GM23338 (cell line): ENCODE data around the gene TCP10L. TPM values are rescaled to one million over a fixed set of nuclear protein-coding genes. Genes with fewer than 3 reads are reported as not detected.

Source experiments
- polyA plus RNA-seq: library from polyadenylated mRNA; unstranded; fragments of >200 nt; fragmentation: Nextera tagmentation; extraction: Ambion mirVana; gene quantifications from 2 replicates; pipeline ENCODE4 v1.2.1, GENCODE V29; 2016
- small RNA-seq: library from RNA; depleted of rRNA; stranded (forward); fragments of <200 nt; gene quantifications from one replicate; pipeline ENCODE3, GENCODE V24; 2014; ENCODE audit warnings: low replicate concordance
- total RNA-seq: library from RNA; depleted of rRNA; stranded (reverse); fragments of >200 nt; shearing (Covaris generic); gene quantifications from 2 replicates; pipeline ENCODE4 v1.2.3, GENCODE V29; 2014; rRNA removed

Gene TCP10L
- total and polyA plus RNA-seq, 2 experiments from 2014 or later: 0.10 to 0.65 TPM

Small RNA genes within 50 kb of the gene (small RNA-seq; reads per million reads assigned to genes)
- gene RF00438: not detected
- 0.65 reads per million, percentile 45 among the genes with 10 or more reads in this experiment for gene RNA5SP490

Other genes starting within 250 kb of the TCP10L start
- 42.2 and 44.1 TPM in 2 replicates for gene URB1, start 192.5 kb downstream of the TCP10L start, total RNA-seq
- gene URB1, start 192.5 kb downstream of the TCP10L start, polyA plus RNA-seq: 6.8 and 7.7 TPM in 2 replicates
- 3.8 and 6.9 TPM in 2 replicates for gene EVA1C, start 172.8 kb downstream of the TCP10L start, total RNA-seq
- 3.9 and 4.6 TPM in 2 replicates for gene EVA1C, start 172.8 kb downstream of the TCP10L start, polyA plus RNA-seq
- gene CFAP298, start 26.9 kb upstream of the TCP10L start, total RNA-seq: 37.8 and 46.6 TPM in 2 replicates
- gene CFAP298, start 26.9 kb upstream of the TCP10L start, polyA plus RNA-seq: 152 and 157 TPM in 2 replicates
- gene SYNJ1, start 142.5 kb upstream of the TCP10L start, total RNA-seq: 4.2 and 8.2 TPM in 2 replicates
- gene SYNJ1, start 142.5 kb upstream of the TCP10L start, polyA plus RNA-seq: 1.4 and 2.2 TPM in 2 replicates
- gene PAXBP1, start 186.2 kb upstream of the TCP10L start, total RNA-seq: 61.8 and 74.4 TPM in 2 replicates
- 26.5 and 35.8 TPM in 2 replicates for gene PAXBP1, start 186.2 kb upstream of the TCP10L start, polyA plus RNA-seq